ENCODE measurements around the gene SYTL2. TPM values are rescaled to one million over a fixed set of nuclear protein-coding genes. Genes with fewer than 3 reads are reported as not detected.

The SYTL2 gene
- total and polyA plus RNA-seq, 2 experiments from 2014 or later, result 8.9 to 66.6 TPM

DNA sequence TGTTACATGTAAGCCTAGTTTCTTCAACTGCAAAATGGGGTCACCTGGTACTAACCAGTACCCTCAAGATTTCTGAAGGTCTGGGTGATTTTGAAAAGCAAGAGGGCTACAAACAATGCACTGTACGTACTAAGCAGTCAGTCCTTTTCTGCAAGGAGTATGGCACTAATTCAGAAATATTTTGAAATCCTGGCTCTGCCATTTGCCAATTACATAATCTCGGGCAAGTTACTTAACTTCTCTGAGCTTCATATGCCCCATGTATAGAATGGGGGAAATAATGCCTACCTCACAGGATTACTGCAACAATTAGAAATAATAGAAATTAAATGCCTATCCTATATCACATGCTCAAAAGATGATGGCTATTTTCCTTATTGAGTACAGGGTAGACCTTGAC is 64.3 kb downstream of the SYTL2 start:
- Histone ChIP-seq H3K27ac (no peak overlapping the region), H4K20me1 (ENCODE audit: insufficient read depth, poor library complexity, severe bottlenecking) (no peaks in the 10 kb centered on the region), H2AFZ (no peak overlapping the region), H3K9me3 (ENCODE audit: low read depth) (no peaks in the 10 kb centered on the region), H3K36me3 (replicated peaks; ENCODE audit: insufficient read depth, low read depth) (no peaks in the 10 kb centered on the region), H3K79me2 (no peaks in the 10 kb centered on the region), H3K9me2 (replicated peaks; ENCODE audit: insufficient read depth) (no peaks in the 10 kb centered on the region), H3K4me3 (no peak overlapping the region), H3K4me1 (ENCODE audit: insufficient read depth) (peaks cover 22% of the 10 kb centered on the region), H3K27me3 (no peaks in the 10 kb centered on the region), H3K4me2 (no peak overlapping the region)
- DNase-seq (ENCODE audit: low spot score), result no peak
- TF ChIP-seq, protein P1, sequence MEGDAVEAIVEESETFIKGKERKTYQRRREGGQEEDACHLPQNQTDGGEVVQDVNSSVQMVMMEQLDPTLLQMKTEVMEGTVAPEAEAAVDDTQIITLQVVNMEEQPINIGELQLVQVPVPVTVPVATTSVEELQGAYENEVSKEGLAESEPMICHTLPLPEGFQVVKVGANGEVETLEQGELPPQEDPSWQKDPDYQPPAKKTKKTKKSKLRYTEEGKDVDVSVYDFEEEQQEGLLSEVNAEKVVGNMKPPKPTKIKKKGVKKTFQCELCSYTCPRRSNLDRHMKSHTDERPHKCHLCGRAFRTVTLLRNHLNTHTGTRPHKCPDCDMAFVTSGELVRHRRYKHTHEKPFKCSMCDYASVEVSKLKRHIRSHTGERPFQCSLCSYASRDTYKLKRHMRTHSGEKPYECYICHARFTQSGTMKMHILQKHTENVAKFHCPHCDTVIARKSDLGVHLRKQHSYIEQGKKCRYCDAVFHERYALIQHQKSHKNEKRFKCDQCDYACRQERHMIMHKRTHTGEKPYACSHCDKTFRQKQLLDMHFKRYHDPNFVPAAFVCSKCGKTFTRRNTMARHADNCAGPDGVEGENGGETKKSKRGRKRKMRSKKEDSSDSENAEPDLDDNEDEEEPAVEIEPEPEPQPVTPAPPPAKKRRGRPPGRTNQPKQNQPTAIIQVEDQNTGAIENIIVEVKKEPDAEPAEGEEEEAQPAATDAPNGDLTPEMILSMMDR (IDR thresholded peaks at IDR 0.05; ENCODE audit: poor library complexity), result no peak
- no peak for TF ChIP-seq EZH2 (IDR thresholded peaks at IDR 0.05; ENCODE audit: borderline replicate concordance)
- WGBS (ENCODE audit: low lambda C conversion rate, missing lambda C conversion rate), result 89% methylated on average over 2 of the region's 2 CpGs

DNA sequence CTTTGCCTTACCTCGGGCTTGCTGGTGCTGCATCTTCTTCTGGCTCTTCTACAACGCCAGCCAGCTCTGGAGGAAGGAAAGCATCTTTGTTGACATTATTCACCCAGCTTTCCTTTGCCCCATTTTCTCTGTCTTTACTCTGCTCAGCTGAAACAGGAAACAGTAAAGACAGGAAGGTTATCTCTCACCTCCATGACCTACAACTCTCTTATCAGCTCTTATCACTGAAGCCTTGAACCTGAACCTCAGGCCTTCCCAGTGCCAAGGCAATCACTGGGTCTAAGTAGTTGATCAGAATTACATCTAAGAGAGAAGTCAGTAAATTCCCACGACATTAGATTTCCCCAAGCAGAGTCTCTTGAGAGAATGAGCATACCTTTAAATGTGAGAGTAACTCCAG is 65.3 kb downstream of the SYTL2 start:
- peaks cover 30% of the 10 kb centered on the region for H3K4me1 ChIP-seq (ENCODE audit: insufficient read depth)
- H3K27ac ChIP-seq, result peak overlapping the region; percentile 2
- no peak overlapping the region for H2AFZ ChIP-seq
- H3K79me2 ChIP-seq, result no peaks in the 10 kb centered on the region
- no peaks in the 10 kb centered on the region for H3K36me3 ChIP-seq (replicated peaks; ENCODE audit: insufficient read depth, low read depth)
- H3K4me3 ChIP-seq, result no peak overlapping the region
- no peaks in the 10 kb centered on the region for H3K9me2 ChIP-seq (replicated peaks; ENCODE audit: insufficient read depth)
- TF ChIP-seq, protein P1 (IDR thresholded peaks at IDR 0.05; ENCODE audit: poor library complexity), result no peak
- TF ChIP-seq EZH2phosphoT487 (IDR thresholded peaks at IDR 0.05; ENCODE audit: low read depth, severe bottlenecking, unreplicated experiment), result no peak
- TF ChIP-seq EZH2 (IDR thresholded peaks at IDR 0.05; ENCODE audit: borderline replicate concordance), result no peak
- no peaks in the 10 kb centered on the region for H3K27me3 ChIP-seq
- DNase-seq (ENCODE audit: low spot score), result no peak
- no peaks in the 10 kb centered on the region for H3K9me3 ChIP-seq (ENCODE audit: low read depth)
- WGBS (ENCODE audit: low lambda C conversion rate, missing lambda C conversion rate), result 36% methylated on average over 3 of the region's 3 CpGs
- no peaks in the 10 kb centered on the region for H4K20me1 ChIP-seq (ENCODE audit: insufficient read depth, poor library complexity, severe bottlenecking)
- H3K4me2 ChIP-seq, result no peak overlapping the region

DNA sequence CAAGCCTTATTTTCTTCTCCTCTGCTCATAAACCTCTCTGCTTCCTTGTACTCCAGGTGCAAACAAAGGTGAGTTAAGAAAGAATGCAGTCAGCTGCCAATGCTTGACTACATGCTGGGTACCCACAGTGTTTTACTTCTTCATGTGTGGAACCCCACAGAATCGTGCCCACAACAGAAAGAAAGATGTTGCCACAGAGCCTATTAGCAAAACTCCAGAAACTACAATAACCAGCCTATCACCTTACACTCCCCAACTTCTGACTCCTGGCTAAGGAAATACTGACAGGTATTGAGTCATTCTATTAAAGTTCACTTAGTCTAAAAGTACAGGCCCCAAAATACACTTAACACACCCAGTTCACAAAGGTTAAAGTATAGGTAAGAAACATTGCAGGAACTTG is 68.1 kb downstream of the SYTL2 start:
- TF ChIP-seq, protein P1 (IDR thresholded peaks at IDR 0.05; ENCODE audit: poor library complexity), result no peak
- no peak for TF ChIP-seq EZH2phosphoT487 (IDR thresholded peaks at IDR 0.05; ENCODE audit: low read depth, severe bottlenecking, unreplicated experiment)
- no peak for TF ChIP-seq EZH2 (IDR thresholded peaks at IDR 0.05; ENCODE audit: borderline replicate concordance)
- 57% methylated on average over 1 of the region's 1 CpG for WGBS (ENCODE audit: low lambda C conversion rate, missing lambda C conversion rate)
- H3K4me1 ChIP-seq (ENCODE audit: insufficient read depth), result peaks cover 37% of the 10 kb centered on the region
- no peaks in the 10 kb centered on the region for H3K79me2 ChIP-seq
- H3K27ac ChIP-seq, result peak overlapping the region; percentile 85
- no peak overlapping the region for H2AFZ ChIP-seq
- no peaks in the 10 kb centered on the region for H4K20me1 ChIP-seq (ENCODE audit: insufficient read depth, poor library complexity, severe bottlenecking)
- DNase-seq (ENCODE audit: low spot score), result peak; percentile 26
- no peaks in the 10 kb centered on the region for H3K9me2 ChIP-seq (replicated peaks; ENCODE audit: insufficient read depth)
- no peaks in the 10 kb centered on the region for H3K9me3 ChIP-seq (ENCODE audit: low read depth)
- no peaks in the 10 kb centered on the region for H3K36me3 ChIP-seq (replicated peaks; ENCODE audit: insufficient read depth, low read depth)
- peak overlapping the region; percentile 20 for H3K4me2 ChIP-seq
- no peak overlapping the region for H3K4me3 ChIP-seq
- no peaks in the 10 kb centered on the region for H3K27me3 ChIP-seq

DNA sequence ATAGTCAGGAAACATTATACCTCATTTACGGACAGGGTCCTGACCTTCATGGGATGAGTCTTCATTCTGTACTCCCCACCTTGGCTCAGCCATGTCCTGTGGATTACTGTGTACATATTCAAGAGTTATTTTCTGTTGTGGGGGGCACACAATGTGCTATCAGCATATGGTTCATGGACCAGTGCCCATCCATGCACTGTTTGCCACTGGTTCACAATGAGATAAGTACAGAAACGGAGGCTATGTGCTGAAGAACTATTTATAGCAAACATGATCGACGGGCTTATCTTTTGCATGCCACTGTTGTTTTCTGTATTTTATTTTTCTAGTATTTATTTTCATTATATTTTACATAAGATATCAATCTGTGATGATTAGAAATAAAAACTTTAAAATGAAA is 68.6 kb downstream of the SYTL2 start:
- Histone ChIP-seq H3K9me2 (replicated peaks; ENCODE audit: insufficient read depth) (no peaks in the 10 kb centered on the region), H3K4me2 (peak overlapping the region; percentile 20), H3K36me3 (replicated peaks; ENCODE audit: insufficient read depth, low read depth) (no peaks in the 10 kb centered on the region), H2AFZ (no peak overlapping the region), H3K27me3 (no peaks in the 10 kb centered on the region), H4K20me1 (ENCODE audit: insufficient read depth, poor library complexity, severe bottlenecking) (no peaks in the 10 kb centered on the region), H3K9me3 (ENCODE audit: low read depth) (no peaks in the 10 kb centered on the region), H3K27ac (peak overlapping the region; percentile 85), H3K4me1 (ENCODE audit: insufficient read depth) (peaks cover 37% of the 10 kb centered on the region), H3K79me2 (no peaks in the 10 kb centered on the region), H3K4me3 (no peak overlapping the region)
- DNase-seq (ENCODE audit: low spot score), result no peak
- WGBS (ENCODE audit: low lambda C conversion rate, missing lambda C conversion rate), result 76% methylated on average over 4 of the region's 4 CpGs
- TF ChIP-seq, protein P1 (IDR thresholded peaks at IDR 0.05; ENCODE audit: poor library complexity), result no peak
- TF ChIP-seq EZH2phosphoT487 (IDR thresholded peaks at IDR 0.05; ENCODE audit: low read depth, severe bottlenecking, unreplicated experiment) (no peak), EZH2 (IDR thresholded peaks at IDR 0.05; ENCODE audit: borderline replicate concordance) (no peak)
